ENCODE data around the gene DYNC2LI1.

DNA sequence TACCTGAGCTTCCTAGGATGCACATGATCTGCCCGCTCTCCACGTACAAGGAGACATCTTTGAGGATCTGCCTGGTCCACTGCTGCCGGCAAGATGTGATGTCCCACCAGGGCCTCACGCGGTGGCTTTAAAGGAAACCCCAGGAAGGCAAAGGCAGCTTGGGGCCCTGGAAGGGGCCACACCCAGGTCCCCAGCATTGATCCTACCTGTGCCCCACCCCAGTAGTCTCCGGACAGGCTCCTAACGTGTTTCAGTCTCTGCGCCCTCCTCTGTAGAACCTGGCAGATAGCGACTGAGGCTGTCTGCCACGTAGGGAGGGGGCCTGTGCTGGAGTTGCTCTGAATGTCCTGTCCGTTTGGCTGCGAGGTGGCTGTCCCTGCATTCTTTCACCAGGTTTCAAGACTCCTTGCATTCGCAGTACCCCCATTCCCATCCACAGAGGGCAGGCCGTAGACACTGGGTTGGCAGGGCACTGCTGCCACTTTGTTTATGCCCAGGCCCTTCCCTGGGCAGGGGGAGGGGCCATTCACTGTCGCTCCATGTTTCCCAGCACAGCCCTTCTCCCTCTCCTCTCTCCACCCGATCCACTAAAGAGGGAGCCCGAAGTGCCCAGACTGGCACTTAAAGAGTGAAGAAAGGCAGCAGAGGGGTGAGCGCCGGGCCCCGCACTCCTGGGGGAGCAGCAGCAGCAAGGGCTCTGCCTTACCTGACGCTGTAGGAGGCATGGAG, 64.2 kb downstream of the DYNC2LI1 start:
- TF ChIP-seq CTCF (IDR thresholded peaks at IDR 0.05; ENCODE audit: low read depth, low read length) (no peak), POLR2A (IDR thresholded peaks at IDR 0.05; ENCODE audit: extremely low read depth, insufficient read length) (no peak), MYC (IDR thresholded peaks at IDR 0.05; ENCODE audit: low read depth, low read length) (no peak), MAX (IDR thresholded peaks at IDR 0.05; ENCODE audit: low read depth, low read length) (no peak)

All from NB4 (cell line).